K562 (cell line): ENCODE results near the gene GPR176. TPM values are rescaled to one million over a fixed set of nuclear protein-coding genes. Genes with fewer than 3 reads are reported as not detected.

Experiments
- ATAC-seq: fragments of 200-7000 bp; cut with Tn5 transposase; 3 replicates; pipeline ENCODE4 v1.9.1; 2020; ENCODE audit warnings: moderate library complexity
- BruUV-seq: library from RNA; stranded (reverse); fragments of 400-500 nt; replicated peaks from 2 replicates; lab custom pipeline; 2021; lab: Mats Ljungman, UMichigan
- CTCF ChIA-PET: fragments of 300-600 bp; formaldehyde crosslinking; extraction: SDS; loops from one replicate; lab custom pipeline; 2021; ENCODE audit warnings: low intra/inter-chr PET ratio; lab: Yijun Ruan, JAX
- POLR2A ChIA-PET: fragments of 300-600, 350-650 bp; sonication (Branson Sonifier 250); formaldehyde crosslinking; extraction: SDS; loops from one replicate; lab custom pipeline; 2021; ENCODE audit warnings: antibody characterized with exemption, inconsistent platforms; lab: Yijun Ruan, JAX
- DNase-seq, 4 experiments: peaks; one replicate each; pipeline versions ENCODE4 v3.0.0 to v3.0.0-alpha.2; 2011 to 2018; ENCODE audit warnings: low spot score in 3 of 4, mixed read lengths in 3 of 4; ENCODE audit errors: extremely low read depth in 1 of 4
- FAIRE-seq: peaks from 2 replicates; lab custom pipeline; 2011; peaks lifted over from hg19 to GRCh38; lab: Jason Lieb, UNC
- H2AFZ ChIP-seq: 2 replicates; pipeline ENCODE4 v1.6.0; 2011; ENCODE audit warnings: low read depth, low read length, control low read depth, inconsistent platforms
- H3K27ac ChIP-seq: fragments of 200-600 bp; 3 replicates; pipeline ENCODE4 v1.8.0; 2011; ENCODE audit warnings: low read depth, mild to moderate bottlenecking, control low read depth, inconsistent platforms, low read length, moderate library complexity, mixed read lengths; ENCODE audit errors: extremely low read depth
- H3K27me3 ChIP-seq, 2 experiments: fragments of 300-600 bp in 1 of 2; 2 replicates in 1 of 2; 3 replicates in 1 of 2; pipeline versions ENCODE4 v1.6.0 to v1.8.0; 2011; ENCODE audit warnings: inconsistent platforms in 2 of 2, low read length in 2 of 2, mild to moderate bottlenecking in 1 of 2, mixed read lengths in 1 of 2, moderate library complexity in 1 of 2; ENCODE audit not compliant: control insufficient read depth in 2 of 2, insufficient read depth in 2 of 2
- H3K36me3 ChIP-seq: fragments of 300-600 bp; 3 replicates; pipeline ENCODE4 v1.8.0; 2011; ENCODE audit warnings: mild to moderate bottlenecking, low read length, inconsistent platforms; ENCODE audit not compliant: control insufficient read depth, insufficient read depth
- H3K4me1 ChIP-seq, 2 experiments: fragments of 200-600 bp in 1 of 2; replicated peaks in 1 of 2; 2 replicates in 1 of 2; 3 replicates in 1 of 2; pipeline versions ENCODE4 v1.5.1 to v1.8.0; 2011; ENCODE audit warnings: inconsistent platforms in 2 of 2, low read length in 2 of 2, mild to moderate bottlenecking in 1 of 2, mixed read lengths in 1 of 2, moderate library complexity in 1 of 2; ENCODE audit not compliant: control insufficient read depth in 2 of 2, insufficient read depth in 2 of 2
- H3K4me2 ChIP-seq: 2 replicates; pipeline ENCODE4 v1.6.1; 2011; ENCODE audit warnings: low read length, control low read depth, inconsistent platforms, mixed read lengths; ENCODE audit not compliant: insufficient read depth
- H3K4me3 ChIP-seq: fragments of 200-600 bp; sonication (generic), shearing (Covaris generic); 2 replicates; pipeline ENCODE4 v1.5.1; 2016; ENCODE audit warnings: control low read depth, inconsistent platforms
- H3K79me2 ChIP-seq: fragments of 200-600 bp; 3 replicates; pipeline ENCODE4 v1.8.0; 2011; ENCODE audit warnings: low read length, inconsistent platforms; ENCODE audit not compliant: control insufficient read depth, insufficient read depth
- H3K9ac ChIP-seq, 2 experiments: 2 replicates each; pipeline versions ENCODE4 v1.6.0 to v1.6.1; 2011; ENCODE audit warnings: low read depth in 2 of 2, low read length in 2 of 2, control low read depth in 1 of 2, inconsistent platforms in 1 of 2, mild to moderate bottlenecking in 1 of 2, mixed read lengths in 1 of 2; ENCODE audit not compliant: insufficient read depth in 1 of 2
- H3K9me1 ChIP-seq: one replicate; pipeline ENCODE4 v1.6.0; 2011; ENCODE audit warnings: inconsistent platforms, mild to moderate bottlenecking, low read length, moderate library complexity; ENCODE audit not compliant: control insufficient read depth, insufficient read depth
- H3K9me3 ChIP-seq: replicated peaks from 2 replicates; pipeline ENCODE4 v1.5.1; 2011; ENCODE audit warnings: low read depth, low read length, inconsistent platforms; ENCODE audit not compliant: control insufficient read depth, insufficient read depth
- H4K20me1 ChIP-seq: replicated peaks from 2 replicates; pipeline ENCODE4 v1.6.1; 2011; ENCODE audit warnings: low read length, inconsistent platforms, mixed read lengths; ENCODE audit not compliant: control insufficient read depth, insufficient read depth
- ARID2 ChIP-seq: fragments of 450-650 bp; IDR thresholded peaks from 2 replicates; pipeline ENCODE4 v1.6.1; 2017; ENCODE audit warnings: antibody characterized with exemption, mild to moderate bottlenecking
- CREM ChIP-seq: IDR thresholded peaks from 2 replicates; pipeline ENCODE4 v1.6.1; 2014; ENCODE audit warnings: antibody characterized with exemption, low read depth
- DPF2 ChIP-seq: fragments of 450-650 bp; IDR thresholded peaks from 2 replicates; pipeline ENCODE4 v1.6.1; 2016
- EHMT2 ChIP-seq: fragments of 450-650 bp; IDR thresholded peaks from 2 replicates; pipeline ENCODE4 v1.6.1; 2018; ENCODE audit warnings: antibody characterized with exemption
- EZH2 ChIP-seq: IDR thresholded peaks from 2 replicates; pipeline ENCODE4 v1.6.1; 2012; ENCODE audit warnings: low read depth, mild to moderate bottlenecking, inconsistent platforms, low read length, borderline replicate concordance
- KLF16 ChIP-seq: IDR thresholded peaks from 2 replicates; pipeline ENCODE4 v1.6.1; 2016; ENCODE audit warnings: antibody characterized with exemption
- LARP7 ChIP-seq: fragments of 450-650 bp; IDR thresholded peaks from 2 replicates; pipeline ENCODE4 v1.6.1; 2016
- PHB ChIP-seq: fragments of 250-450 bp; sonication (Bioruptor Pico); IDR thresholded peaks from 2 replicates; pipeline ENCODE4 v1.5.0; 2021
- POLR3A ChIP-seq: IDR thresholded peaks from 2 replicates; pipeline ENCODE4 v1.6.1; 2011; ENCODE audit warnings: borderline replicate concordance, mild to moderate bottlenecking, moderate library complexity; ENCODE audit not compliant: insufficient read length, insufficient read depth; ENCODE audit errors: extremely low read depth
- PTBP1 ChIP-seq: fragments of 200-400 bp; formaldehyde crosslinking; IDR thresholded peaks from 2 replicates; pipeline ENCODE4 v1.6.1; 2017; ENCODE audit warnings: low read depth, low read length
- SIN3B ChIP-seq: fragments of 450-650 bp; IDR thresholded peaks from 2 replicates; pipeline ENCODE4 v1.6.1; 2017; ENCODE audit warnings: low read depth, mild to moderate bottlenecking, moderate library complexity
- SMAD3 ChIP-seq: fragments of 450-650 bp; formaldehyde crosslinking; conservative IDR thresholded peaks from 2 replicates; pipeline ENCODE4 v1.4.0; 2020; ENCODE audit warnings: mild to moderate bottlenecking
- SRSF7 ChIP-seq: fragments of 200-400 bp; formaldehyde crosslinking; optimal IDR thresholded peaks from 2 replicates; pipeline ENCODE3; 2017; ENCODE audit warnings: mild to moderate bottlenecking, low read depth, low read length
- ZNF507 ChIP-seq: conservative IDR thresholded peaks from 2 replicates; pipeline ENCODE4 v1.6.1; 2017; ENCODE audit warnings: missing genetic modification characterization, missing compliant biosample characterization
- ZNF644 ChIP-seq: fragments of 200-800 bp; sonication (Bioruptor generic); IDR thresholded peaks from 2 replicates; pipeline ENCODE4 v1.6.1; 2016; ENCODE audit warnings: low read depth, missing genetic modification characterization, missing compliant biosample characterization
- WGBS: fragments of 100-300 bp; shearing (Covaris generic); methylation state at CpG from one replicate; pipeline ENCODE4 v1.1.6; 2016; ENCODE audit warnings: low coverage, mixed read lengths; ENCODE audit not compliant: insufficient coverage; ENCODE audit errors: missing lambda C conversion rate; 5-methylcytosine and 5-hydroxymethylcytosine counted together
- in situ Hi-C: fragments of 300-500 bp; cut with MboI; formaldehyde crosslinking; loops from 4 replicates; pipeline ENCODE4 v1.15.0; 2018; ENCODE audit warnings: inconsistent platforms, mixed read lengths
- intact Hi-C: fragments of 100-400 bp; cut with micrococcal nuclease; formaldehyde crosslinking; loops from 2 replicates; pipeline ENCODE4 v1.14.2; 2022
- polyA plus RNA-seq, 8 experiments: library from polyadenylated mRNA; depleted of rRNA in 4 of 8; stranded (reverse) in 5 of 8; unstranded in 3 of 8; fragments of >200 nt; fragmentation: Nextera tagmentation in 2 of 8; fragmentation: Illumina TruSeq in 1 of 8; extraction: Ambion mirVana in 2 of 8; extraction: Trizol in 1 of 8; gene quantifications; 2 replicates each; pipeline versions ENCODE4 v1.2.1 to v1.2.3, GENCODE V29; 2011 to 2014; ENCODE audit warnings: inconsistent platforms in 1 of 8, missing spikeins in 1 of 8
- total RNA-seq, 7 experiments: library from RNA; depleted of rRNA in 6 of 7; stranded (reverse); fragments of >200 nt in 6 of 7; fragmentation: Illumina TruSeq in 2 of 7; extraction: Trizol in 2 of 7; gene quantifications; 2 replicates each; pipeline versions ENCODE4 v1.2.1 to v1.2.3, GENCODE V29; 2011 to 2021; ENCODE audit warnings: low replicate concordance in 1 of 7
- TF ChIP-seq, protein P1 (sequence below): fragments of 450-650 bp; IDR thresholded peaks from 2 replicates; pipeline ENCODE4 v1.6.1; 2016; ENCODE audit warnings: missing biosample characterization, missing genetic modification characterization
- TF ChIP-seq, protein P2 (sequence below), 2 experiments: IDR thresholded peaks; 2 replicates each; pipeline ENCODE4 v1.6.1; 2012; ENCODE audit warnings: improper control_type of control experiment in 2 of 2, low read depth in 2 of 2, low read length in 2 of 2, borderline replicate concordance in 1 of 2
- TF ChIP-seq, protein P3 (sequence below): sonication (generic); formaldehyde crosslinking; IDR thresholded peaks from 2 replicates; pipeline ENCODE4 v1.8.1; 2023; ENCODE audit warnings: mild to moderate bottlenecking, missing genetic modification reagents, moderate library complexity

Gene GPR176
- total and polyA plus RNA-seq, 9 of the 15 experiments (the other 6 are each of a cell fraction or from before 2014, with no cell fraction given) = 0.03 to 1.2 (median 0.76) TPM

DNA sequence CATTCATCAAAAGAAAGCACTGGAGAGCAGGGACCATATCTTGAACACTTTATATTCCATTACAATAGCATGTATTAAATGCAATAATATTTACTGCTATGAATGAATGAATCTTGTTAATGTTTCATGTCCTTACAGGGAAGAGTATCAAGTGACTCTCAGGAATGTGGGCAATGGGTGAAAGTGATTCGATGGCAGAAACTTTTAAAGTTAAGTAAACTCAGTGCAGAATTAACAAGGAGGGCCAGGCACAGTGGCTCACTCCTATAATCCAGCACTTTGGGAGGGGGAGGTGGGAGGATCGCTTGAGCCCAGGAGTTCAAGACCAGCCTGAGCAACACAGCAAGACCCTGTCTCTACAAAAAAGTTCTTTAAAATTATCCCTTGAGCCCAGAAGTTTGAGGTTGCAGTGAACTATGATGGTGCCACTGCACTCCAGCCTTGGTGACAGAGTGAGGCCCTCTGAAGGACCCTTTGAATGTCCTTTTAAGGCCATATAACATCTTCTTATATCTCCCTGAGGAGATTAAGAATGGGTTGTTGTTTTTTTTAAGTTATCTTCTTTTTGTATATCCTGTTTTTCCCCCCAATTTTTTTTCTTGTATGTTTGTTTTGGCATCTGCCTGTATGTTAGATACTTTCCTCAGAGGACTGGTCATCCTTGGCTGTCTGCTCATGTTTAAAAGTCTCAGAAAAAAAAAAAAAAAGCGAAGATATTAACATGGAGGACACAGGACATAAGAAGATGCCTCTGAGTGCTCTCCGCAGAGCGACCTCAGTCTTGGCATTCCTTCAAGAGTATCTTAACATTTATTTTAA lies 127.8 kb downstream of the GPR176 start:
- intact Hi-C loops = no loop called here
- Histone ChIP-seq H3K9me1 (no peaks in the 10 kb centered on the region), H3K27ac (no peak overlapping the region), H4K20me1 (no peaks in the 10 kb centered on the region), H3K4me2 (no peak overlapping the region), H3K27me3 (peaks cover 11 to 18% of the 10 kb centered on the region in 2 experiments; a peak in 4 of 5 replicates), H3K4me1 (no peaks in the 10 kb centered on the region; a peak in 1 of 5 replicates), H3K79me2 (no peaks in the 10 kb centered on the region), H3K9me3 (no peaks in the 10 kb centered on the region), H3K36me3 (no peaks in the 10 kb centered on the region), H3K9ac (no peak overlapping the region), H2AFZ (no peak overlapping the region), H3K4me3 (no peak overlapping the region)
- ATAC-seq = no peak
- in situ Hi-C loops = loop anchor here (25.0 kb wide), 1 partner anchor 220 kb away; no protein-coding TSS in a partner anchor
- CTCF ChIA-PET = no interaction called here
- no peak for DNase-seq
- BruUV-seq = no TSS peak
- POLR2A ChIA-PET = no interaction called here
- WGBS = 22% methylated on average over 5 of the region's 5 CpGs
- FAIRE-seq = no peak
- TF ChIP-seq DPF2 (no peak), EHMT2 (no peak), PTBP1 (no peak), CREM (no peak), KLF16 (no peak), EZH2 (no peak), SIN3B (no peak), PHB (CRISPR knock-in tag) (no peak), SMAD3 (CRISPR knock-in tag) (no peak), ZNF507 (tag) (no peak), ZNF644 (no peak), ARID2 (no peak), POLR3A (no peak), SRSF7 (no peak), LARP7 (no peak)
- TF ChIP-seq, protein P1, sequence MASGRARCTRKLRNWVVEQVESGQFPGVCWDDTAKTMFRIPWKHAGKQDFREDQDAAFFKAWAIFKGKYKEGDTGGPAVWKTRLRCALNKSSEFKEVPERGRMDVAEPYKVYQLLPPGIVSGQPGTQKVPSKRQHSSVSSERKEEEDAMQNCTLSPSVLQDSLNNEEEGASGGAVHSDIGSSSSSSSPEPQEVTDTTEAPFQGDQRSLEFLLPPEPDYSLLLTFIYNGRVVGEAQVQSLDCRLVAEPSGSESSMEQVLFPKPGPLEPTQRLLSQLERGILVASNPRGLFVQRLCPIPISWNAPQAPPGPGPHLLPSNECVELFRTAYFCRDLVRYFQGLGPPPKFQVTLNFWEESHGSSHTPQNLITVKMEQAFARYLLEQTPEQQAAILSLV (tag) = no peak
- TF ChIP-seq, protein P2, sequence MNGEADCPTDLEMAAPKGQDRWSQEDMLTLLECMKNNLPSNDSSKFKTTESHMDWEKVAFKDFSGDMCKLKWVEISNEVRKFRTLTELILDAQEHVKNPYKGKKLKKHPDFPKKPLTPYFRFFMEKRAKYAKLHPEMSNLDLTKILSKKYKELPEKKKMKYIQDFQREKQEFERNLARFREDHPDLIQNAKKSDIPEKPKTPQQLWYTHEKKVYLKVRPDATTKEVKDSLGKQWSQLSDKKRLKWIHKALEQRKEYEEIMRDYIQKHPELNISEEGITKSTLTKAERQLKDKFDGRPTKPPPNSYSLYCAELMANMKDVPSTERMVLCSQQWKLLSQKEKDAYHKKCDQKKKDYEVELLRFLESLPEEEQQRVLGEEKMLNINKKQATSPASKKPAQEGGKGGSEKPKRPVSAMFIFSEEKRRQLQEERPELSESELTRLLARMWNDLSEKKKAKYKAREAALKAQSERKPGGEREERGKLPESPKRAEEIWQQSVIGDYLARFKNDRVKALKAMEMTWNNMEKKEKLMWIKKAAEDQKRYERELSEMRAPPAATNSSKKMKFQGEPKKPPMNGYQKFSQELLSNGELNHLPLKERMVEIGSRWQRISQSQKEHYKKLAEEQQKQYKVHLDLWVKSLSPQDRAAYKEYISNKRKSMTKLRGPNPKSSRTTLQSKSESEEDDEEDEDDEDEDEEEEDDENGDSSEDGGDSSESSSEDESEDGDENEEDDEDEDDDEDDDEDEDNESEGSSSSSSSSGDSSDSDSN (IDR thresholded peaks at IDR 0.05; ENCODE audit: borderline replicate concordance in 1 of 2, low read depth in 2 of 2, low read length in 2 of 2) = no peak
- TF ChIP-seq, protein P3, sequence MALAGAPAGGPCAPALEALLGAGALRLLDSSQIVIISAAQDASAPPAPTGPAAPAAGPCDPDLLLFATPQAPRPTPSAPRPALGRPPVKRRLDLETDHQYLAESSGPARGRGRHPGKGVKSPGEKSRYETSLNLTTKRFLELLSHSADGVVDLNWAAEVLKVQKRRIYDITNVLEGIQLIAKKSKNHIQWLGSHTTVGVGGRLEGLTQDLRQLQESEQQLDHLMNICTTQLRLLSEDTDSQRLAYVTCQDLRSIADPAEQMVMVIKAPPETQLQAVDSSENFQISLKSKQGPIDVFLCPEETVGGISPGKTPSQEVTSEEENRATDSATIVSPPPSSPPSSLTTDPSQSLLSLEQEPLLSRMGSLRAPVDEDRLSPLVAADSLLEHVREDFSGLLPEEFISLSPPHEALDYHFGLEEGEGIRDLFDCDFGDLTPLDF (CRISPR knock-in tag) = no peak
